Keratinocyte (primary cell): Measurements from ENCODE around the gene DECR2.

Source experiments
- CTCF ChIP-seq, 3 experiments: IDR thresholded peaks in 1 of 3; conservative IDR thresholded peaks in 1 of 3; optimal IDR thresholded peaks in 1 of 3; 2 replicates in 2 of 3; 3 replicates in 1 of 3; pipeline versions ENCODE3 to v1.5.1; 2011; ENCODE audit warnings: low read length in 3 of 3, mild to moderate bottlenecking in 3 of 3, moderate library complexity in 2 of 3, control low read depth in 1 of 3, inconsistent platforms in 1 of 3; ENCODE audit not compliant: insufficient read depth in 2 of 3; ENCODE audit errors: extremely low read depth in 1 of 3
- EZH2 ChIP-seq: IDR thresholded peaks from one replicate; pipeline ENCODE4 v1.6.1; 2012; ENCODE audit warnings: inconsistent platforms, mild to moderate bottlenecking, low read length, moderate library complexity

- TF ChIP-seq CTCF (optimal IDR thresholded peaks at IDR 0.05 in 1 of 3, IDR thresholded peaks at IDR 0.05 in 1 of 3, conservative IDR thresholded peaks at IDR 0.05 in 1 of 3; ENCODE audit: extremely low read depth in 1 of 3, insufficient read depth in 2 of 3, low read length in 3 of 3), result no peak
- TF ChIP-seq EZH2, result no peak
These were observed 43.9 kb downstream of the DECR2 start for GRCh38 chr16:445566-445965.
